Measurements from ENCODE around the gene GARIN5A. TPM values are rescaled to one million over a fixed set of nuclear protein-coding genes. Genes with fewer than 3 reads are reported as not detected.

Gene GARIN5A
- total RNA-seq, 1 donor from 2014 or later: not detected

DNA sequence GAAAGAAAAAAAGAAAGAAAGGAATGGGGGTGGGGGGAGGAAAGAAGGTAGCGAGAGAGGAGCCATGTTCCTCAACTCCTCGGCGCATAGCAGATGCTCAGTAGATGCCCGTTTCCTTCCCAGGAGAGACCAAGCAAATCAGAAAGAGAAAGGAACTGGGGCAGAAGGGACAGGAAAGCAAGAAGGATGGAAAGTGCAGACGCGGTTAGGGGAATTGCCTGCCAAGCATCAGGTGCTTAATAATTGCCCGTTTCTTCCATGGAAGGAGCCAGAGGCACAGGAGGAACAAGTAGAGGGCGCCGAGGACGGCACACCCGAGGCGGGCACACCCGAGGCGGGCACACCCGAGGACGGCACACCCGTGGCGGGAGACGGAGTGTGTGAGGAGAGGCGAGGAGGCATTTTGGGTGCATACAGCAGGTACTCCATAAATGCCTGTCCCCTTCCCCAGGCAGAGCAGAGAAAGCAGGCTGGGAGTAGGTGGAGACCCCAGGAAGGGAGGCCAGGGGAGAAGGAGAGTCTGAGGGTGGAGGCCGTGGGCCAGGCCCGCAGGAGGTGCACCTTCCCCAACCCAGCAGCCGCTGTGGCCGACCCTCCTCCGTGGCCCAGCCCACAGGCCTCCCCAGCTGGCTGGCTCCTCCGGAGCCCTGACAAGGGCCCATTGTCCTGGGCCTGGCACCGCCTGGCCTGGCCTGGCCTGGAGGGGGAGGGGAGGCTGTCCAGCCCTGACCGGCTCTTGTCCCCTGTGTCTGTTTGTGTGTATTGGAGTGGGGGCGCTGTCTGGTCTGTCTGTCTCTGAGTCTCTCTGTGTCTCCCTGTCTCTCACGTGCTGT lies 19.8 kb upstream of the GARIN5A start:
- TF ChIP-seq POLR2A (IDR thresholded peaks at IDR 0.05) (no peak), CTCF (IDR thresholded peaks at IDR 0.05) (no peak), POLR2AphosphoS5 (IDR thresholded peaks at IDR 0.05; ENCODE audit: insufficient read depth in 1 of 2, low read depth in 1 of 2) (no peak)
- intact Hi-C loops (cut with DNase I): no loop called here
- no peak overlapping the region for H3K4me3 ChIP-seq
- no peaks in the 10 kb centered on the region for H3K36me3 ChIP-seq
- no peaks in the 10 kb centered on the region for H3K4me1 ChIP-seq
- H3K9me3 ChIP-seq: no peaks in the 10 kb centered on the region
- no peak overlapping the region for H3K27ac ChIP-seq
- no peaks in the 10 kb centered on the region for H3K27me3 ChIP-seq
- no peak for DNase-seq (ENCODE audit: extremely low spot score in 2 of 2)

DNA sequence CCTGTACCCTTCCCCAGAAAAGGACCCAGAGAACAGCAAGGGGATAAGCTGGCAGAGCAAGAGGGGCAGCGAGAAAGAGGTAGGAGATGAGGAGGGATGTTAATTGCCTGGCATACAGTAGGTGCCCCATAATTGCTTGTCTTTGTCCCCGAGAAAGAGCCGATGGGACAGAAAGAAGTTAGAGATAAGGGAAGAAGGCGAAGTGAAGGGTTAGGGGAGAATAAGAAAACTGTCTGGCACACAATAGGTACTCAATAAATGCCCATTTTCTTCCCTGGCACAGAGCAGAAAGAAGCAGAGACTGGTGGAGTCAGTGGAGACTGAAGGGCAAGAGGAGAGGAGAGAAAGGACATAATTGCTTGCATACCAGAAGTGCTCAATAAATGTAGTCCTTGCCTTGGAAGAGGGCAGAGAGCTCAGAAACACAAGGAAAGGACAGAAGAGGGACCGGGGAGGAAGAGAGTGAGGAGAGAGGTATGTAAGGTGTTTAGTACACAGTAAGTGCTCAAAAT lies 18.4 kb upstream of the GARIN5A start:
- TF ChIP-seq POLR2A (IDR thresholded peaks at IDR 0.05) (no peak), POLR2AphosphoS5 (IDR thresholded peaks at IDR 0.05; ENCODE audit: insufficient read depth in 1 of 2, low read depth in 1 of 2) (no peak), CTCF (IDR thresholded peaks at IDR 0.05) (no peak)
- H3K9me3 ChIP-seq: no peaks in the 10 kb centered on the region
- no peaks in the 10 kb centered on the region for H3K36me3 ChIP-seq
- no peaks in the 10 kb centered on the region for H3K4me1 ChIP-seq
- no peaks in the 10 kb centered on the region for H3K27me3 ChIP-seq
- no peak overlapping the region for H3K27ac ChIP-seq
- no peak for DNase-seq (ENCODE audit: extremely low spot score in 2 of 2)
- intact Hi-C loops (cut with DNase I): no loop called here
- H3K4me3 ChIP-seq: no peak overlapping the region

- no peak for TF ChIP-seq POLR2A (IDR thresholded peaks at IDR 0.05)
- no peak for TF ChIP-seq POLR2AphosphoS5 (IDR thresholded peaks at IDR 0.05; ENCODE audit: insufficient read depth in 1 of 2, low read depth in 1 of 2)
- TF ChIP-seq CTCF (IDR thresholded peaks at IDR 0.05): no peak
- intact Hi-C loops (cut with DNase I): no loop called here
- Histone ChIP-seq H3K27me3 (no peaks in the 10 kb centered on the region), H3K9me3 (no peaks in the 10 kb centered on the region), H3K4me3 (no peak overlapping the region), H3K27ac (no peak overlapping the region), H3K36me3 (no peaks in the 10 kb centered on the region), H3K4me1 (no peaks in the 10 kb centered on the region)
- DNase-seq (ENCODE audit: extremely low spot score in 2 of 2): no peak
Measured at GRCh38 chr19:50494186-50495019, 17.8 kb upstream of the GARIN5A start.

- Histone ChIP-seq H3K27ac (no peak overlapping the region), H3K9me3 (no peaks in the 10 kb centered on the region), H3K4me1 (no peaks in the 10 kb centered on the region), H3K4me3 (no peak overlapping the region), H3K27me3 (no peaks in the 10 kb centered on the region), H3K36me3 (no peaks in the 10 kb centered on the region)
- intact Hi-C loops (cut with DNase I): no loop called here
- DNase-seq (ENCODE audit: extremely low spot score in 2 of 2): no peak
- TF ChIP-seq POLR2AphosphoS5 (IDR thresholded peaks at IDR 0.05; ENCODE audit: insufficient read depth in 1 of 2, low read depth in 1 of 2) (no peak), CTCF (IDR thresholded peaks at IDR 0.05) (no peak), POLR2A (IDR thresholded peaks at IDR 0.05) (no peak)
Measured at GRCh38 chr19:50493171-50493570, 16.5 kb upstream of the GARIN5A start.
